Superior temporal gyrus (tissue), 1 donor: Measurements from ENCODE around the gene NDUFS2.

Experiments used
- DNase-seq: peaks from one replicate; pipeline ENCODE4 v3.0.0-alpha.2; 2016; ENCODE audit errors: extremely low spot score

NDUFS2 gene

GRCh38 chr1:161201836-161202712 is at the start of gene NDUFS2:
Gene NDUFS2 (plus strand): TSS chr1:161202367. CDS start chr1:161202386, 19 bp downstream.
- peak; percentile 100 for DNase-seq

- no peak for DNase-seq
These were observed 49.0 kb upstream of the NDUFS2 start for GRCh38 chr1:161153176-161153575.

DNA sequence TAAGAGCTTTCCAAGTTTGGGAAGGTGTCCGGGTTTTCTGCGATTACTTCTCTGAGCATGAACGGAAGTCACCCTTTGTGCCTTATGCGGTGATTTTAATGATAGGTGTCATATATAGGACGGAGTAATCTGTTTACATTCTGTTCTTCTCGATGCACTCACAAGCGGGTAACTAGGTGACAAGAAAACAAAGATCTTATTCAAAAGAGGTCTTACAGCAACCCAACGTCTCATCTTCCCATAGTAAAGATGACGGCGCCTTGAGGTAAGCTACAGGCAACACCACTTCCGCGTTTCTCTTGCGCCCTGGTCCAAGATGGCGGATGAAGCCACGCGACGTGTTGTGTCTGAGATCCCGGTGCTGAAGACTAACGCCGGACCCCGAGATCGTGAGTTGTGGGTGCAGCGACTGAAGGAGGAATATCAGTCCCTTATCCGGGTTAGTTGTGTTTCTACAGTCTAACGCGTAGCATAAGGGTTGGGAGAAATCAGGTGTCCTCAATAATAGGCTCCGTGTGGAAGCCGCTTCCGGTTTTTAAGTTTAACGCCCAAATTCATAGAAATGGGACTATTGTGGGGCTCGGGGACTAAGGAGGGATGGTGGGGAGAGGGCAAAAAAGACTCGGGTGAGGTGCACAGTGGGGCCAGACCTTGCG is 48.4 kb upstream of the NDUFS2 start, which contains the start of gene UFC1:
Gene UFC1, plus strand, starts transcription at position 297 of the 656 bp plus-strand sequence. Its CDS starts 20 bp downstream, at position 317.
- peak; percentile 95 for DNase-seq

- no peak for DNase-seq
These were observed 44.3 kb upstream of the NDUFS2 start for GRCh38 chr1:161157867-161158266.

GRCh38 chr1:161158316-161159010 is 43.7 kb upstream of the NDUFS2 start:
- DNase-seq: no peak

GRCh38 chr1:161159087-161159912 is 42.9 kb upstream of the NDUFS2 start, which contains the start of gene USP21:
Gene USP21 (plus strand): TSS chr1:161159500. CDS start chr1:161160641, 1,141 bp downstream.
- peak; percentile 97 for DNase-seq

DNA sequence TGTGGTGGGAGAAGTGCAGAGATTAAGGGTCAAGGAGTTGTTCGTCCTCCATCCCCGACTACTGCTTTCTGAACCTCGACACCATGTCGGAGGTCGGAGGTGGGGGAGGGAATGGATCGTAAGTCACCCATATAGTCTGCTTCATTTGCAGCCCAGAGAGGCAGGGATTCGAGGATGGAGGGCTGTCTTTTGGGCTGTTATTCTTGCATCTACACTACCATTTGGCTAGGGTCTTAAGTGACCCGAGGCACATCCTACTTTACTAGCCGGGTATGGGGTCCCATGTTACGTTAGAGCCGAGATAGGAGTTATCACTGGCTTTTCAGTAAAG is 42.3 kb upstream of the NDUFS2 start:
- no peak for DNase-seq

- DNase-seq: no peak
These were observed 41.5 kb upstream of the NDUFS2 start for GRCh38 chr1:161160671-161161145.

- no peak for DNase-seq
These were observed 40.5 kb upstream of the NDUFS2 start for GRCh38 chr1:161161652-161162051.

GRCh38 chr1:161162052-161162451 is 40.1 kb upstream of the NDUFS2 start:
- no peak for DNase-seq

GRCh38 chr1:161162806-161163205 is 39.4 kb upstream of the NDUFS2 start:
- no peak for DNase-seq

DNA sequence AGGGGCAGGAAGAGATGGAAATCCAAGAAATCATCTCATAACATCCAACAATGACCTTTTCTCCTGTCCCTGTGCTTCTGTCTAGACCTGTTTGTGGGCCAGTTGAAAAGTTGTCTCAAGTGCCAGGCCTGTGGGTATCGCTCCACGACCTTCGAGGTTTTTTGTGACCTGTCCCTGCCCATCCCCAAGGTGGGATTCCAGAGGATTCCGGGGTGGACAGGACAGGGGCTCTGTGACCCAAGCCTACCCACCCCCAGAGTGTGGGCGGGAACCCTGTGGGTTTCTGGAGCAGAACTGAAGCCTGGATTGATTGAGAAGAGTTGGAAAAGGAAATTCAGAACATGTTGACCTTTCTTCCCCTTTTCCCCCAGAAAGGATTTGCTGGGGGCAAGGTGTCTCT is 38.4 kb upstream of the NDUFS2 start:
- DNase-seq: no peak

DNA sequence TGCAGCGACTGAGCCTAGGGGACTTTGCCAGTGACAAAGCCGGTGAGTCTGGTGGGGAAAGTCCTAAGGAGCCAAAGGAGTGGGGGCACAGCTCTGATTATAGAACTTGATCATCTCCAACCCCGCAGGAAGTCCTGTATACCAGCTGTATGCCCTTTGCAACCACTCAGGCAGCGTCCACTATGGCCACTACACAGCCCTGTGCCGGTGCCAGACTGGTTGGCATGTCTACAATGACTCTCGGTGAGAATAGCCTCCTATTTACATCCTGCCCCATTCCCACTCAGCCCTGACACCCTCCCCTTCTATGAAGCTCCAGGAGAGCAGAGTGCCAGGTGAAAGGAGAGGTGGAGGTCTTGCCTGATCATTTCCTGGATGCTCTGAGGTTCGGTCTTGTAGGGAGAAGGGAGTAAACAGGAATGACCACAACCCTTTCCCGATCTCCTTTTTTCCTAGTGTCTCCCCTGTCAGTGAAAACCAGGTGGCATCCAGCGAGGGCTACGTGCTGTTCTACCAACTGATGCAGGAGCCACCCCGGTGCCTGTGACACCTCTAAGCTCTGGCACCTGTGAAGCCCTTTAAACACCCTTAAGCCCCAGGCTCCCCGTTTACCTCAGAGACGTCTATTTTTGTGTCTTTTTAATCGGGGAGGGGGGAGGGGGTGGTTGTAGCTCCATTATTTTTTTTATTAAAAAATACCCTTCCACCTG is 37.1 kb upstream of the NDUFS2 start:
- DNase-seq: no peak

DNA sequence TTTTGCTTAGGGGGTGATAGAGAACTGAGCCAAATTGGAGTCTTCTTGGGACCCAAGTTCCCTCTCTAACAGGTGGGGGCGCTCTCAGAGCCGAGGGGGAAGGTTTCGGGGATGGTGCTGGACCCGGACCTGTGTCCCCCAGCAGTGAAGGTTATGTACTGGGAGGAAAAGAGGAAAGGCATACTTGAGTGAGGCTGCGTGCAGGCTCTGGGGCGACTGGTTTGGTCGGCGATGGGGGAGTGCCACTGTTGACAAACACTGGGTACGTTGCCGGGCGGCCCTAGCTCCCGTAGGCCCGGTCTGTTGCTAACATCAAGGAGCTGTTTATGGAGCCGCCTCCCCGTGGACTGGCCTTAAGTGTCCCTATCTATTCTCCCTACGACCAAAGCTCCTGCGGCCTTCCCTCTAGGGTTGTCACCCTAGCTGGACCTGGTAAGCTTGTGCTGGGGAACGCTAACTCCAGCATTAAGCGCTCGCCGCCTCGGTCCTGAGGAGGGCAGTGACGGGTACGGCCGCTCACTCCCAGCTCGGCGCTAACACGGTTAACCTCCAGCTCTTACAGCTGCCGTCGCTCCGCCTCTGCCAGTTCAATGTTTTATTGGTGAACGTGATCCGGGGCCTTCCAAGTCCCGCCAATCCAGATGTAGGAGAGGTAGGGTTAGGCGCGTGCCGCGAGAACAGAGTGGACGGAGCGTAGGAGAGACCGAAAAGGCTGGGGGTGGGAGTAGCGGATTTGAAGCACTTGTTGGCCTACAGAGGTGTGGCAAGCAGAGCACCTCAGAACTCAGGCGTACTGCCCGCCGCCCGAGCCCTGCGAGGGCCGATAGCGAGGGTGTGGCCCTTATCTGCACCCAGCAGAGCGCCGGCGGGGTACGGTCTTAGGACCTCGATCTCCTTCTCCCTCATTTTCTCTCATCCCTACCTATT is 36.2 kb upstream of the NDUFS2 start, which contains the start of gene PPOX:
Gene PPOX, plus strand, starts transcription at position 685 of the 927 bp plus-strand sequence. CDS start 422 bp downstream, outside the sequence.
- DNase-seq: peak; percentile 99

GRCh38 chr1:161166669-161167548 is 35.3 kb upstream of the NDUFS2 start:
- no peak for DNase-seq

- DNase-seq: no peak
These were observed 33.3 kb upstream of the NDUFS2 start for GRCh38 chr1:161168906-161169305.

GRCh38 chr1:161171191-161171590 is 31.0 kb upstream of the NDUFS2 start:
- DNase-seq: no peak

GRCh38 chr1:161171696-161172095 is 30.5 kb upstream of the NDUFS2 start:
- no peak for DNase-seq
